ENCODE measurements around the gene TPGS2. TPM values are rescaled to one million over a fixed set of nuclear protein-coding genes. Genes with fewer than 3 reads are reported as not detected.
"Not testable (repeated sequence)": the region's sequence is repeated elsewhere in the genome, so short reads cannot be mapped to it uniquely, and the experiment has no call there.

The TPGS2 gene
- total and polyA plus RNA-seq, 2 donors, result 63.7 to 73.8 TPM

- DNase-seq (ENCODE audit: extremely low spot score), result no peak
- Histone ChIP-seq H3K4me1 (ENCODE audit: insufficient read depth) (peaks cover 2% of the 10 kb centered on the region), H3K27ac (ENCODE audit: low read depth) (no peak overlapping the region), H3K36me3 (ENCODE audit: insufficient read depth) (no peaks in the 10 kb centered on the region), H3K4me3 (ENCODE audit: low read depth, low read length) (no peak overlapping the region)
- WGBS, result 66% methylated on average over 2 of the region's 2 CpGs
These were observed 48.1 kb downstream of the TPGS2 start for GRCh38 chr18:36780748-36781147.

- WGBS, result 86% methylated on average over 1 of the region's 1 CpG
- no peak overlapping the region for H3K27ac ChIP-seq (ENCODE audit: low read depth)
- H3K4me1 ChIP-seq (ENCODE audit: insufficient read depth), result peaks cover 2% of the 10 kb centered on the region
- no peaks in the 10 kb centered on the region for H3K36me3 ChIP-seq (ENCODE audit: insufficient read depth)
- DNase-seq (ENCODE audit: extremely low spot score), result no peak
- no peak overlapping the region for H3K4me3 ChIP-seq (ENCODE audit: low read depth, low read length)
These were observed 51.2 kb downstream of the TPGS2 start for GRCh38 chr18:36777566-36777965.

- Histone ChIP-seq H3K4me1 (ENCODE audit: insufficient read depth) (peaks cover 2% of the 10 kb centered on the region), H3K27ac (ENCODE audit: low read depth) (no peak overlapping the region), H3K36me3 (ENCODE audit: insufficient read depth) (no peaks in the 10 kb centered on the region), H3K4me3 (ENCODE audit: low read depth, low read length) (no peak overlapping the region)
- DNase-seq (ENCODE audit: extremely low spot score), result no peak
- 93% methylated on average over 5 of the region's 5 CpGs for WGBS
These were observed 52.2 kb downstream of the TPGS2 start for GRCh38 chr18:36776650-36777049.

GRCh38 chr18:36775396-36775795 is 53.4 kb downstream of the TPGS2 start:
- no peak overlapping the region for H3K4me3 ChIP-seq (ENCODE audit: low read depth, low read length)
- WGBS, result 91% methylated on average over 4 of the region's 4 CpGs
- DNase-seq (ENCODE audit: extremely low spot score), result no peak
- H3K27ac ChIP-seq (ENCODE audit: low read depth), result no peak overlapping the region
- H3K36me3 ChIP-seq (ENCODE audit: insufficient read depth), result no peaks in the 10 kb centered on the region
- peaks cover 2% of the 10 kb centered on the region for H3K4me1 ChIP-seq (ENCODE audit: insufficient read depth)

- no peaks in the 10 kb centered on the region for H3K4me1 ChIP-seq (ENCODE audit: insufficient read depth)
- H3K4me3 ChIP-seq (ENCODE audit: low read depth, low read length), result no peak overlapping the region
- no peak for DNase-seq (ENCODE audit: extremely low spot score)
- 47% methylated on average over 4 of the region's 4 CpGs for WGBS
- no peaks in the 10 kb centered on the region for H3K36me3 ChIP-seq (ENCODE audit: insufficient read depth)
- no peak overlapping the region for H3K27ac ChIP-seq (ENCODE audit: low read depth)
These were observed 56.5 kb downstream of the TPGS2 start for GRCh38 chr18:36772241-36772723.

GRCh38 chr18:36771245-36771644 is 57.6 kb downstream of the TPGS2 start:
- Histone ChIP-seq H3K36me3 (ENCODE audit: insufficient read depth) (no peaks in the 10 kb centered on the region), H3K4me1 (ENCODE audit: insufficient read depth) (no peaks in the 10 kb centered on the region), H3K27ac (ENCODE audit: low read depth) (no peak overlapping the region), H3K4me3 (ENCODE audit: low read depth, low read length) (no peak overlapping the region)
- DNase-seq (ENCODE audit: extremely low spot score), result no peak
- 87% methylated on average over 4 of the region's 4 CpGs for WGBS

- Histone ChIP-seq H3K4me3 (ENCODE audit: low read depth, low read length) (no peak overlapping the region), H3K36me3 (ENCODE audit: insufficient read depth) (no peaks in the 10 kb centered on the region), H3K27ac (ENCODE audit: low read depth) (no peak overlapping the region), H3K4me1 (ENCODE audit: insufficient read depth) (no peaks in the 10 kb centered on the region)
- DNase-seq (ENCODE audit: extremely low spot score), result no peak
- 82% methylated on average over 3 of the region's 3 CpGs for WGBS
These were observed 58.4 kb downstream of the TPGS2 start for GRCh38 chr18:36770315-36770946.

GRCh38 chr18:36769611-36770314 is 59.0 kb downstream of the TPGS2 start:
- no peaks in the 10 kb centered on the region for H3K36me3 ChIP-seq (ENCODE audit: insufficient read depth)
- WGBS, result 78% methylated on average over 6 of the region's 6 CpGs
- DNase-seq (ENCODE audit: extremely low spot score), result no peak
- no peak overlapping the region for H3K4me3 ChIP-seq (ENCODE audit: low read depth, low read length)
- H3K27ac ChIP-seq (ENCODE audit: low read depth), result no peak overlapping the region
- no peaks in the 10 kb centered on the region for H3K4me1 ChIP-seq (ENCODE audit: insufficient read depth)

GRCh38 chr18:36769172-36769571 is 59.6 kb downstream of the TPGS2 start:
- H3K4me3 ChIP-seq (ENCODE audit: low read depth, low read length), result no peak overlapping the region
- DNase-seq (ENCODE audit: extremely low spot score), result no peak
- no peaks in the 10 kb centered on the region for H3K36me3 ChIP-seq (ENCODE audit: insufficient read depth)
- H3K4me1 ChIP-seq (ENCODE audit: insufficient read depth), result no peaks in the 10 kb centered on the region
- 95% methylated on average over 10 of the region's 10 CpGs for WGBS
- H3K27ac ChIP-seq (ENCODE audit: low read depth), result no peak overlapping the region

- DNase-seq (ENCODE audit: extremely low spot score), result no peak
- no peak overlapping the region for H3K27ac ChIP-seq (ENCODE audit: low read depth)
- H3K4me3 ChIP-seq (ENCODE audit: low read depth, low read length), result no peak overlapping the region
- 55% methylated on average over 3 of the region's 3 CpGs for whole genome bisulfite sequencing
- H3K36me3 ChIP-seq (ENCODE audit: insufficient read depth), result no peaks in the 10 kb centered on the region
- no peaks in the 10 kb centered on the region for H3K4me1 ChIP-seq (ENCODE audit: insufficient read depth)
These were observed 62.0 kb downstream of the TPGS2 start for GRCh38 chr18:36766836-36767235.

GRCh38 chr18:36762965-36763364 is 65.8 kb downstream of the TPGS2 start:
- not testable (repeated sequence) for H3K4me3 ChIP-seq (ENCODE audit: low read depth, low read length); H3K36me3 ChIP-seq (ENCODE audit: insufficient read depth); H3K27ac ChIP-seq (ENCODE audit: low read depth); H3K4me1 ChIP-seq (ENCODE audit: insufficient read depth); DNase-seq (ENCODE audit: extremely low spot score)
- WGBS, result 95% methylated on average over 24 of the region's 26 CpGs

- no peaks in the 10 kb centered on the region for H3K4me1 ChIP-seq (ENCODE audit: insufficient read depth)
- DNase-seq (ENCODE audit: extremely low spot score), result no peak
- H3K4me3 ChIP-seq (ENCODE audit: low read depth, low read length), result no peak overlapping the region
- H3K36me3 ChIP-seq (ENCODE audit: insufficient read depth), result no peaks in the 10 kb centered on the region
- H3K27ac ChIP-seq (ENCODE audit: low read depth), result no peak overlapping the region
- WGBS, result 84% methylated on average over 2 of the region's 2 CpGs
These were observed 66.7 kb downstream of the TPGS2 start for GRCh38 chr18:36762074-36762473.

- WGBS, result 87% methylated on average over 12 of the region's 12 CpGs
- no peaks in the 10 kb centered on the region for H3K4me1 ChIP-seq (ENCODE audit: insufficient read depth)
- no peak overlapping the region for H3K4me3 ChIP-seq (ENCODE audit: low read depth, low read length)
- no peak overlapping the region for H3K27ac ChIP-seq (ENCODE audit: low read depth)
- DNase-seq (ENCODE audit: extremely low spot score), result no peak
- H3K36me3 ChIP-seq (ENCODE audit: insufficient read depth), result no peaks in the 10 kb centered on the region
These were observed 67.6 kb downstream of the TPGS2 start for GRCh38 chr18:36761186-36761698.

- no peak for DNase-seq (ENCODE audit: extremely low spot score)
- Histone ChIP-seq H3K27ac (ENCODE audit: low read depth) (no peak overlapping the region), H3K36me3 (ENCODE audit: insufficient read depth) (no peaks in the 10 kb centered on the region), H3K4me3 (ENCODE audit: low read depth, low read length) (no peak overlapping the region), H3K4me1 (ENCODE audit: insufficient read depth) (no peaks in the 10 kb centered on the region)
- 95% methylated on average over 29 of the region's 29 CpGs for WGBS
These were observed 68.2 kb downstream of the TPGS2 start for GRCh38 chr18:36760598-36760997.

Measured in urinary bladder (tissue), 4 donors.